ENCODE data around the gene ZNRD2.

DNA sequence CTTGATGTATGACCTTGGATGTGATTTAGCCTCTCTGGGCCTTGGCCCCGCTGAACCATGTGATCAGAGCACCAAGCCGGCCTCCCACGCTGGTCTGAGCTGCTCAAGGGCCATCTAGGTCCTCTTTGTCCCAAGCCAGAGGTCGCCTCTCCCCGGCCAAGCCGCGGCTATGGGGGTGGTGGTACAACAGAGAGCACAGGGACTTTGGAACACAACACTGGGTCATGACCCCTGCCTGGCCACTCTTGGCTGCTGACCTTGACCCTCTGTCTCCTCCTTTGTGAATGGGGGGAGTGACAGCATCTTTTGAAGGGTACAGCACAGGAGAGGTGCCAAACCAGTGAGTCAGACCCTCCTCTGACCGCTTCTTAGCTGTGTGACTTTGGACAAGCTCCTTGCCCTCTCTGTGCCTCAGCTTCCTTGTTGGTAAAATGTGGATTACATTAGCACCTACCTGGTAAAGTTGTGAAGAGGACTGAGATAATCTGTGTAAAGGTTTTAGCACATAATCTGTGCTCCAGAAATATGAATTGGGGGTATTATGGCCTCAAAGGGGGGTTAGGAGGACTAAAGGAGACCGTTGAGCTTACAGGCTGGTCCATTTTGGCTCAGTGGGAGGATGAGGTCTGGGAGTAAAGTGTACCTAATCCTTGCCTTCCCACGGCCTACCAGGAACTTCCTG is 40.7 kb upstream of the ZNRD2 start:
- TF ChIP-seq, protein P1, sequence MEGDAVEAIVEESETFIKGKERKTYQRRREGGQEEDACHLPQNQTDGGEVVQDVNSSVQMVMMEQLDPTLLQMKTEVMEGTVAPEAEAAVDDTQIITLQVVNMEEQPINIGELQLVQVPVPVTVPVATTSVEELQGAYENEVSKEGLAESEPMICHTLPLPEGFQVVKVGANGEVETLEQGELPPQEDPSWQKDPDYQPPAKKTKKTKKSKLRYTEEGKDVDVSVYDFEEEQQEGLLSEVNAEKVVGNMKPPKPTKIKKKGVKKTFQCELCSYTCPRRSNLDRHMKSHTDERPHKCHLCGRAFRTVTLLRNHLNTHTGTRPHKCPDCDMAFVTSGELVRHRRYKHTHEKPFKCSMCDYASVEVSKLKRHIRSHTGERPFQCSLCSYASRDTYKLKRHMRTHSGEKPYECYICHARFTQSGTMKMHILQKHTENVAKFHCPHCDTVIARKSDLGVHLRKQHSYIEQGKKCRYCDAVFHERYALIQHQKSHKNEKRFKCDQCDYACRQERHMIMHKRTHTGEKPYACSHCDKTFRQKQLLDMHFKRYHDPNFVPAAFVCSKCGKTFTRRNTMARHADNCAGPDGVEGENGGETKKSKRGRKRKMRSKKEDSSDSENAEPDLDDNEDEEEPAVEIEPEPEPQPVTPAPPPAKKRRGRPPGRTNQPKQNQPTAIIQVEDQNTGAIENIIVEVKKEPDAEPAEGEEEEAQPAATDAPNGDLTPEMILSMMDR (IDR thresholded peaks at IDR 0.05; ENCODE audit: low read depth, low read length): no peak
- no peak for TF ChIP-seq POLR2A (IDR thresholded peaks at IDR 0.05; ENCODE audit: extremely low read depth, insufficient read length)
- TF ChIP-seq, protein P2, sequence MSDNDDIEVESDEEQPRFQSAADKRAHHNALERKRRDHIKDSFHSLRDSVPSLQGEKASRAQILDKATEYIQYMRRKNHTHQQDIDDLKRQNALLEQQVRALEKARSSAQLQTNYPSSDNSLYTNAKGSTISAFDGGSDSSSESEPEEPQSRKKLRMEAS (IDR thresholded peaks at IDR 0.05; ENCODE audit: low read depth, low read length): no peak
- TF ChIP-seq MYC (IDR thresholded peaks at IDR 0.05; ENCODE audit: low read depth, low read length): no peak

All from NB4 (cell line).